ENCODE data around the gene MT1H. TPM values are rescaled to one million over a fixed set of nuclear protein-coding genes. Genes with fewer than 3 reads are reported as not detected.

The MT1H gene
- total RNA-seq, 1 experiment from 2014 or later, result not detected

- no peaks in the 10 kb centered on the region for H3K9me3 ChIP-seq (replicated peaks)
- H3K4me3 ChIP-seq, result no peak within 1 kb of the TSS
- DNase-seq, result no peak
These were observed 37.3 kb upstream of the MT1H start, which contains the start of gene MT1M for GRCh38 chr16:56632156-56632847. TSS of gene MT1M (plus strand) at chr16:56632659. CDS start at chr16:56632732, 73 bp downstream.

GRCh38 chr16:56632848-56633365, 36.7 kb upstream of the MT1H start:
- no peak overlapping the region for H3K27ac ChIP-seq
- no peak overlapping the region for H3K4me3 ChIP-seq
- no peaks in the 10 kb centered on the region for H3K9me3 ChIP-seq (replicated peaks)
- peaks cover 3% of the 10 kb centered on the region for H3K27me3 ChIP-seq
- no peaks in the 10 kb centered on the region for H3K4me1 ChIP-seq
- H3K36me3 ChIP-seq, result no peaks in the 10 kb centered on the region
- no peak for DNase-seq

More at GRCh38 chr16:56632156-56632847, 37.3 kb upstream of the MT1H start, which contains the start of gene MT1M:
- Histone ChIP-seq H3K27me3 (peaks cover 3% of the 10 kb centered on the region), H3K36me3 (no peaks in the 10 kb centered on the region), H3K4me1 (no peaks in the 10 kb centered on the region), H3K27ac (no peak within 1 kb of the TSS)

DNA sequence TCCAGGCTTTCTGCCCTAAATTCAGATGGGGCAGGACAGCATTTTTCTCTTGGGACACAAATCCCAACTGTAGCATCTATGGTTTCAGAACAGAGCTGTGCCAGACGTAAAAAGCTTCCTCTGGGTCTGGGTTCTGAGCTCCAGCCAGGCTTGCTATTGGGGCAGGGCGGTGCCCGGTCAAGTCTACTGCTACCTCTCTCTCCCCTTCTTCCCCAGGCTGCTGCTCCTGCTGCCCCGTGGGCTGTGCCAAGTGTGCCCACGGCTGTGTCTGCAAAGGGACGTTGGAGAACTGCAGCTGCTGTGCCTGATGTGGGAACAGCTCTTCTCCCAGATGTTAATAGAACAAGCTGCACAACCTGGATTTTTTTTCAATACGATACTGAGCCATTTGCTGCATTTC, 36.1 kb upstream of the MT1H start:
- DNase-seq, result no peak
- H3K9me3 ChIP-seq (replicated peaks), result no peaks in the 10 kb centered on the region
- no peak overlapping the region for H3K27ac ChIP-seq
- no peaks in the 10 kb centered on the region for H3K36me3 ChIP-seq
- no peaks in the 10 kb centered on the region for H3K4me1 ChIP-seq
- no peak overlapping the region for H3K4me3 ChIP-seq
- peaks cover 5% of the 10 kb centered on the region for H3K27me3 ChIP-seq

DNA sequence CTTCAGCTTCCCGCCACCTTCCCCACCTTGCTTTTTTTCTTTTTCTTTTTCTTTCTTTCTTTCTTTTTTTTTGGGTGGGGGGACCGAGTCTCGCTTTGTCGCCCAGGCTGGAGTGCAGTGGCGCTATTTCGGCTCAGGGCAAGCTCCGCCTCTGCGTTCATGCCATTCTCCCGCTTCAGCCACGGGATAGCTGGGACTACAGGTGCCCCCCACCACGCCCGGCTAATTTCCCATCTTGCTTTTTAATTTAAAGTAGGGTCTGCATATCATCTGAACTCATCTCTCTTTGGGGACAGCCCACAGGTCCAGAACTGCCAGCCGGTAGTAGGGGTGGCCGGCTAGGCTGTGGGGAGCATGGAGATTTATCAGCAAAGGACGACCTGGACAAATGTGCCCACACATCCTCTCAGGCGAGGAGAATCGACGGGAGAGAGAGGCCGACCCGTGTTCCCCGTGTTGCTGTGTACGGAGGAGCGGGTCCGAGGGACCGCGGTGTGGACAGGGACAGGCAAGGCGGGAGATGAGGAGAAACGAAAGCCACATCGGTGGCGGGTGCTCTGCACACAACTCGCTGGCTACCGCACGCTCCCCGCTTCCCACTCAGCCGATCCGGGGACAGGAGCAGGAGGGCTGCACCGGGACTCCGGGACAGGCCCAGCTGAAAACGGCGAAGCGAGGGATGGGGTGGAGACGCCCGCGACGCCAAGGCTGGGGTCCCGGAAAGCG, 34.7 kb upstream of the MT1H start:
- no peaks in the 10 kb centered on the region for H3K36me3 ChIP-seq
- H3K4me3 ChIP-seq, result no peak overlapping the region
- no peaks in the 10 kb centered on the region for H3K9me3 ChIP-seq (replicated peaks)
- H3K4me1 ChIP-seq, result no peaks in the 10 kb centered on the region
- H3K27me3 ChIP-seq, result peaks cover 7% of the 10 kb centered on the region
- H3K27ac ChIP-seq, result no peak overlapping the region
- no peak for DNase-seq

DNA sequence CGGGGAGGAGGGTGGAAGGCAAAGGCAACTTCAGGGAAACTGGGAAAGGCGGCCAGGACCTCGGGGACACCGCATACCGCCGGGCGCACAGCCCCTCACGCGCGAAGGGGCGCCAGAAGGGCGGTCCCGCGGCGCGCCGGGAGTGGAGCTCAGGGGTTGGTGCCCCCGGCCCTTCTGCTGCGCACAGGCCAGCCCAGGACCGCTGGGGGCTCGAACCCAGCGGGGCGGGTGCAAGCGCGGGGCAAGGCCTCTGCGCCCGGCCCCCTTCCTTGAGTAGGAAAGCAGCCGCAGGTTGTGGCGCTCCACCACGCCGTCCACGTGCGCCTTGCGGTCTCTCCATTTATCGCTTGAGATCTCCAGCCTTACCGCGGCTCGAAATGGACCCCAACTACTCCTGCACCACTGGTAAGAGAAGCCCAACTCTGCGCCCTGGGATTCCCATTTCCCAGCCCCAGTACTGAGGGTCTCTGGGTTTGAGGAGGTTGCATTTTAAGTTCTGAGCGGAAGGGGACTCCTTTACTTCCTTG, 34.1 kb upstream of the MT1H start:
- Histone ChIP-seq H3K27ac (no peak overlapping the region), H3K4me3 (no peak overlapping the region)
- DNase-seq, result no peak

GRCh38 chr16:56636616-56637413, 32.8 kb upstream of the MT1H start:
- Histone ChIP-seq H3K4me3 (no peak overlapping the region), H3K27ac (no peak overlapping the region), H3K36me3 (no peaks in the 10 kb centered on the region), H3K4me1 (no peaks in the 10 kb centered on the region), H3K9me3 (replicated peaks) (no peaks in the 10 kb centered on the region), H3K27me3 (peaks cover 7% of the 10 kb centered on the region)
- DNase-seq, result no peak

More for the DNA sequence above, 34.1 kb upstream of the MT1H start:
- Histone ChIP-seq H3K27me3 (peaks cover 7% of the 10 kb centered on the region), H3K36me3 (no peaks in the 10 kb centered on the region), H3K4me1 (no peaks in the 10 kb centered on the region), H3K9me3 (replicated peaks) (no peaks in the 10 kb centered on the region)

GRCh38 chr16:56637814-56638750, 31.5 kb upstream of the MT1H start, which contains the start of gene MT1A:
TSS of gene MT1A (plus strand) at chr16:56638666. CDS start at chr16:56638739, 73 bp downstream.
- H3K27ac ChIP-seq, result no peak within 1 kb of the TSS
- no peaks in the 10 kb centered on the region for H3K9me3 ChIP-seq (replicated peaks)
- H3K27me3 ChIP-seq, result peaks cover 4% of the 10 kb centered on the region
- no peak within 1 kb of the TSS for H3K4me3 ChIP-seq
- H3K4me1 ChIP-seq, result no peaks in the 10 kb centered on the region
- H3K36me3 ChIP-seq, result no peaks in the 10 kb centered on the region
- DNase-seq, result no peak

DNA sequence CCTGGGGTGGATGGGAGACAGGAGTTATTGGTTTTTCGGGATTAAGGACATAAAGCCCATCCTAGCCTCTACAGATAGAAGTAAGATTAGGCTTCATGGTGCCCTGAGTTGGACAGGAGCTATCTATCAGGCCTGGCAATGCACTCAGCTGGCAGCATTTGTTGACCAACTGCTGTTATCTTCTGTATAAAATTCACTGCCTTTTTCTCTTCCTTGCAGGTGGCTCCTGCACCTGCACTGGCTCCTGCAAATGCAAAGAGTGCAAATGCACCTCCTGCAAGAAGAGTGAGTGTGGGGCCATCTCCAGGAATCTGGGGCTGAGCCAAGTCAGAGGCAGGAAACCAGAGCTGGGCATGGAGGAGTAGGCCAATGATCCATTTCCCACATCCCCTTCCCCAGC, 30.6 kb upstream of the MT1H start:
- peaks cover 4% of the 10 kb centered on the region for H3K27me3 ChIP-seq
- no peak overlapping the region for H3K27ac ChIP-seq
- no peaks in the 10 kb centered on the region for H3K9me3 ChIP-seq (replicated peaks)

GRCh38 chr16:56640076-56640475, 29.5 kb upstream of the MT1H start:
- Histone ChIP-seq H3K27ac (no peak overlapping the region), H3K4me1 (no peaks in the 10 kb centered on the region), H3K27me3 (peaks cover 8% of the 10 kb centered on the region), H3K9me3 (replicated peaks) (no peaks in the 10 kb centered on the region), H3K4me3 (no peak overlapping the region), H3K36me3 (no peaks in the 10 kb centered on the region)
- DNase-seq, result no peak

More for the DNA sequence above, 30.6 kb upstream of the MT1H start:
- Histone ChIP-seq H3K4me3 (no peak overlapping the region), H3K36me3 (no peaks in the 10 kb centered on the region), H3K4me1 (no peaks in the 10 kb centered on the region)
- DNase-seq, result no peak

GRCh38 chr16:56641166-56641565, 28.4 kb upstream of the MT1H start:
- no peak for DNase-seq
- peaks cover 15% of the 10 kb centered on the region for H3K27me3 ChIP-seq
- H3K27ac ChIP-seq, result no peak overlapping the region
- H3K4me3 ChIP-seq, result no peak overlapping the region
- H3K36me3 ChIP-seq, result no peaks in the 10 kb centered on the region
- no peaks in the 10 kb centered on the region for H3K9me3 ChIP-seq (replicated peaks)
- H3K4me1 ChIP-seq, result no peaks in the 10 kb centered on the region

- peaks cover 28% of the 10 kb centered on the region for H3K27me3 ChIP-seq
These were observed 26.4 kb upstream of the MT1H start for GRCh38 chr16:56643080-56643778.

GRCh38 chr16:56643833-56644232, 25.8 kb upstream of the MT1H start:
- H3K27ac ChIP-seq, result no peak overlapping the region
- H3K9me3 ChIP-seq (replicated peaks), result no peaks in the 10 kb centered on the region
- DNase-seq, result no peak
- H3K4me3 ChIP-seq, result no peak overlapping the region
- no peaks in the 10 kb centered on the region for H3K4me1 ChIP-seq
- peaks cover 24% of the 10 kb centered on the region for H3K27me3 ChIP-seq
- H3K36me3 ChIP-seq, result no peaks in the 10 kb centered on the region

More at GRCh38 chr16:56643080-56643778, 26.4 kb upstream of the MT1H start:
- no peaks in the 10 kb centered on the region for H3K9me3 ChIP-seq (replicated peaks)
- no peaks in the 10 kb centered on the region for H3K36me3 ChIP-seq
- H3K4me1 ChIP-seq, result no peaks in the 10 kb centered on the region
- DNase-seq, result no peak
- no peak overlapping the region for H3K27ac ChIP-seq
- no peak overlapping the region for H3K4me3 ChIP-seq

GRCh38 chr16:56645311-56645710, 24.3 kb upstream of the MT1H start:
- no peak overlapping the region for H3K4me3 ChIP-seq
- H3K27me3 ChIP-seq, result peaks cover 24% of the 10 kb centered on the region
- no peak overlapping the region for H3K27ac ChIP-seq
- DNase-seq, result no peak
- no peaks in the 10 kb centered on the region for H3K9me3 ChIP-seq (replicated peaks)
- H3K4me1 ChIP-seq, result no peaks in the 10 kb centered on the region
- H3K36me3 ChIP-seq, result no peaks in the 10 kb centered on the region; the same call in 1 of the 2 replicates

All from SJCRH30 (cell line).